GM18526 (cell line): ENCODE measurements around the gene SETD1A.

ENCODE experiments used
- POLR2A ChIP-seq: IDR thresholded peaks from 3 replicates; pipeline ENCODE4 v1.6.1; 2011; ENCODE audit not compliant: insufficient read length; ENCODE audit errors: extremely low read depth

Gene SETD1A

GRCh38 chr16:30982548-30983288, 25.2 kb downstream of the SETD1A start:
- TF ChIP-seq POLR2A, result no peak

- TF ChIP-seq POLR2A, result no peak
These were observed 25.8 kb downstream of the SETD1A start for GRCh38 chr16:30983289-30983889.

DNA sequence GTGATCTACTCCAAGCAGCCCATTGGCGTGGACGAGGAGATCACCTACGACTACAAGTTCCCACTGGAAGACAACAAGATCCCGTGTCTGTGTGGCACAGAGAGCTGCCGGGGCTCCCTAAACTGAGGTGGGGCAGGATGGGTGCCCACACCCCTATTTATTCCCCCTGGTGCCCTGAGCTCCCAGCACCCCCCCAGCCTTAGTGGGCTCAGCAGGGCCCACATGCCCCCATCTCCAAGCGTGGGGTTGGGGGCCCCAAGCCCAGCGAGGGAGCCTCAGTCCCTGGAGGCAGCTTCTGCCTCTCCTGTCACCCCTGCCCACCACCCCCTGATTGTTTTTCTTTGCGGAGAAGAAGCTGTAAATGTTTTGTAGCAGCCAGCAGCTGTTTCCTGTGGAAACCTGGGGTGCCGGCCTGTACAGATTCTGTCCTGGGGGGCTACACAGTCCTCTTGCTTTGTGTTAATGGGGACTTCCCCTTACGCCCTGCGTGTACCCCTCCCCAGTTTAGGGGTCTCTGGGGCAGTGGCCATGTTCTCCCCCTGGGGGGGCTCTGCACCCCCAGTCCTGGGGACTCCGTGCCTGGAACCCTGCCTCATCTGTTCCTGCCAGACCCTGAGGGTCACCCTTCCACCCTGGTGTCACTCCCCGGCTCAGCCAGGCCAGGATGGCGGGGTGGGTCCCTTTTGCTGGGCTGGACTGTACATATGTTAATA, 26.5 kb downstream of the SETD1A start:
- no peak for TF ChIP-seq POLR2A

DNA sequence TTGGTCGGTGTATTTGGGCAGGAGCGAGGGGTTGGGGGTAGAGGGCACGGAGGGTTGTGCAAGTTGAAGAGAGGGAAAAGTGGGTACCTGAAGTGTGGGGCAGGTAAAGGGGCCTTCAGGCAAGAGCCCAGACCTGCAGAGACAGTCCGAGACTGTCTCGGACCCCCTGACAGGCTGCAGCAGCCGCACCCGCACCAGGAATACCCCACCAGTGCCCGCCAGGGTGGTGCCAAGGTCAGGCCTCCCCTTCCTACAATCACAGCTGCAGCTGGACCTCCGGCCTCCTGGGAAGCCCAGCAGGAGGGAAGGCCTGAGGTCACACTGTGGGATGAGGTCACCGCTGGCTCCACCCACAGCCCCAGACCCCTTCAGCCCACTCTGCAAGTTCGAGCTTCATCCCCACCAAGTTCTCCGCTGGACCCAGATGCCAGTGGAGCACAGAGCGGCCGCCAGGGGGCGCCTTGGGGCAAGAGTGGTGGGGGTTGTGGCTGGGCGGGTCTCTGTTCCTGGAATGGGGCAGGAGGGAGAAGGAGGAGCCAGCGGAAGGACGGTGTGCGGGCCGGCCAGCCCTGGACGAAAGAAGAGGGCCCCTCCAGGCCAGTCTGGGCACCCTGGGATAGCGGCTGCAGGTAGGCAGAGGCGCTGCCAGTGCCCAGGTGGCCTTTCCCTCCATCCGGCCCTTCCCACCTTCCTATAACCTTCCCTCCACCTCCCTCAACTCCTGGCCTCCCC, 27.3 kb downstream of the SETD1A start, which contains the start of gene HSD3B7:
TSS of gene HSD3B7 (plus strand) at position 539 of the 732 bp plus-strand sequence. CDS start 452 bp downstream, outside the sequence.
- TF ChIP-seq POLR2A, result no peak

- no peak for TF ChIP-seq POLR2A
These were observed 28.0 kb downstream of the SETD1A start for GRCh38 chr16:30985401-30986128.

DNA sequence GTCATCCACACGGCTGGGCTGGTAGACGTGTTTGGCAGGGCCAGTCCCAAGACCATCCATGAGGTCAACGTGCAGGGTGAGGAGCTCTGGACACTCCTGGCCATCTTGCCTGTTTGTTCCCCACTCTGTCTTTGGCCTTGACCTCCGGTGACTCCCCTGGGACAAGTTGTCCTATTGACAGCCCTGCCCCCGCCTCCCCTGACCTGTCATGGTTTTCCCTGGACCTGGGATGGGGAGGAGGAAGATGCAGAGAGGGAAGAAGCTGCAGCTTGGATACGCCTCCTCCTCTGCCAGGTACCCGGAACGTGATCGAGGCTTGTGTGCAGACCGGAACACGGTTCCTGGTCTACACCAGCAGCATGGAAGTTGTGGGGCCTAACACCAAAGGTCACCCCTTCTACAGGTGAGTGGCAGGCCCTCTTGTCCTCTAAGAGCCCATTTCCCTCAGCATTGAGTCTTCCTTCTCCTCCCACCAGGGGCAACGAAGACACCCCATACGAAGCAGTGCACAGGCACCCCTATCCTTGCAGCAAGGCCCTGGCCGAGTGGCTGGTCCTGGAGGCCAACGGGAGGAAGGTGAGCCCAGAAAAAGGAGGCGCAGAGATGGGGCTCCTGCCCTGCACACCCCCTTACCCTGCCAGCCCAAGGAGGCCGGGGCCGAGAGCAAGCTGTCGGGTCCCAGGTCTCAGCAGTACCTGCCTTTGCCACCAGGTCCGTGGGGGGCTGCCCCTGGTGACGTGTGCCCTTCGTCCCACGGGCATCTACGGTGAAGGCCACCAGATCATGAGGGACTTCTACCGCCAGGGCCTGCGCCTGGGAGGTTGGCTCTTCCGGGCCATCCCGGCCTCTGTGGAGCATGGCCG, 28.8 kb downstream of the SETD1A start:
- TF ChIP-seq POLR2A, result no peak

DNA sequence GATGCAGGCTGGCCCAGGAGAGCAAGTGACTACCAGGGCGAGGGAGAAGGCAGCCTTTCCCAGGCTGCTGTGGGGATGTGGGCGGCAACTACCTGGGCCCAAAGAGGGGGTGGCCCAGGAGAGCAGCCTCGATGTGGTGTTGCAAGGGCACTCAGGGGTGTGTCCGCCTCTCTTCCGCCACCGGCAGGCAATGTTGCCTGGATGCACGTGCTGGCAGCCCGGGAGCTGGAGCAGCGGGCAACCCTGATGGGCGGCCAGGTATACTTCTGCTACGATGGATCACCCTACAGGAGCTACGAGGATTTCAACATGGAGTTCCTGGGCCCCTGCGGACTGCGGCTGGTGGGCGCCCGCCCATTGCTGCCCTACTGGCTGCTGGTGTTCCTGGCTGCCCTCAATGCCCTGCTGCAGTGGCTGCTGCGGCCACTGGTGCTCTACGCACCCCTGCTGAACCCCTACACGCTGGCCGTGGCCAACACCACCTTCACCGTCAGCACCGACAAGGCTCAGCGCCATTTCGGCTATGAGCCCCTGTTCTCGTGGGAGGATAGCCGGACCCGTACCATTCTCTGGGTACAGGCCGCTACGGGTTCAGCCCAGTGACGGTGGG, 30.1 kb downstream of the SETD1A start:
- no peak for TF ChIP-seq POLR2A

- no peak for TF ChIP-seq POLR2A
These were observed 32.0 kb downstream of the SETD1A start for GRCh38 chr16:30989469-30990047.

DNA sequence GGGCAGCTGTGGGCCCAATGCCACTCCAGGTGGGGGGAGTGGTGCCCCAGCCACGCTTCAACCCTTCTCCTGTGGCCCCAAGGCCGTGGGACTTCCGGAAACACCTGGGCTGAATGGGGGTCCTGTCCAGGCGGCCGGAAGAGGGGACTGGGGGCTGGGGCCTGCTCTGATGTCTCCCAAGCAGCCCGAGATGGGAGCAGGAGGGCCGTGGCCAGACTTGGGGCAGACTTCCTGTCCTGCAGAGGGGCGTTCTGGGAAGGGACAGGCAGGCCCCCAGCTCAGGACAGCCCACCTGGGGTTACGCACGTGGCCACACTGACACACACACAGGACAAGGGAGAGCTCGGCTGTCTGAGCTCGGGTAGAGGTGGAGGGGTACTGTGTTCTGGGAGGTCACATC, 32.6 kb downstream of the SETD1A start:
- no peak for TF ChIP-seq POLR2A

DNA sequence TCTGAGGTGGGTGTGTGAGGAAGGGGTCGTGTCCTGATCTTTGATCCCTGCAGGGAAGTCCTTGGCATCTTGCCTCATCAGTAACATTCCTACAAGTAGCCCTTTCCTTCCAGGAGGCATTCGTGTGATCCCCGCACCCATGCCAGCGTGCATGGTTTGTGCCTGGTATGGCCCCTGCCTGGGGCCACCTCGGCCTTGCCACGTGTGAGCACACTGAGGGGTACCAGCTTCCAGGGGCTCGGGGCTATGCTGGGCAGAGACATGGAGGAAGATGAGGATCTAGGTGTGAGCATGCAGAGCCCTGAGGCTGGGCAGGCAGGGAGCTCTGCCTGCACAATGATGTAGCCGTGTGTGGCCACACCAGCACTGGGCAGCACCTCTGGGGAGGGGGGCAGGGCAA, 33.5 kb downstream of the SETD1A start:
- no peak for TF ChIP-seq POLR2A

GRCh38 chr16:30992276-30992780, 34.8 kb downstream of the SETD1A start:
- TF ChIP-seq POLR2A, result no peak

DNA sequence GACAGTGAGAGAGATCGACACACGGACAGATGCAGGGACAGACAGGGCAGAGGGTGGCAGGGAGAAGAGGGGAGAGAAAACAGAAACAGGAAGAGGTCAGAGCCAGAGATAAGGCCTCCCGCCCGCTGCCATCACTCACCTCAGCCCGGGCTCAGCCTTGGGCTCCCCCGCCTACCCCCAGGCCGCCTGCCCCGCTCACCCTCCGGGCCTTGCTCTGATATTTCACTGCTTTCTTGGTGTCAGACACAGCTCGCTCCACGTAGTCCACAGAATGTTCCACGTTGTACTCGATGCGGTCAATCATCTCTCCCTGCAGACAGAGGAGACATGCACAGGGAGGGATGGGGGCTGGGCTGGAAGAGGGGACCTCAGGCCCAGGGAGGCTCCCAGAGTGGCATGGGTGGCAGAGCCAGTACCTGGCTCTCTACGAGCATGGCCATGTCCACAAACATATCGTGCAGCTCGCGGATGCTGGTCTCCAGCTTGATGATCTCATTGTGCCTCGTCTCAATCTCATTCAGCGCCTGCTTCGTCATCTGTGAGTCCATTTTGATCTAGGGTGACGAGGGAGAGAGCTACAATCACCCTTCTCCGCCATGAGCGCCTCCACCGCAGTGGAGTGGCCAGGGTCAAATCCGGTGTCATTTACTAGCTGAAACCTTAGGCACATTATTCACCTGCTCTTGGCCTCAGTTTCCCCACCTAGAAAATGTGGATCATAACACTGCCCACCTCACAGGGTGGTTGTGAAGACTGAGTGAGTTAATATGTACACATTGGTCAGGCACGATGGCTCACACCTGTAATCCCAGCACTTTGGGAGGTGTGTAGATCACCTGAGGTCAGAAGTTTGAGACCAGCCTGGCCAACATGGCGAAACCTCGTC, 35.6 kb downstream of the SETD1A start:
- TF ChIP-seq POLR2A, result no peak
